Measurements from ENCODE around the gene CH25H. TPM values are rescaled to one million over a fixed set of nuclear protein-coding genes. Genes with fewer than 3 reads are reported as not detected.

Gene CH25H
- total RNA-seq, 4 donors from 2014 or later: 0.70 to 9.9 (median 3.1) TPM; not detected in 1

GRCh38 chr10:89238956-89239644, 32.0 kb upstream of the CH25H start:
- Histone ChIP-seq H3K36me3 (peaks cover 0 to 30% (median 0%) of the 10 kb centered on the region in 3 donors), H3K4me3 (no peak overlapping the region), H3K9me3 (no peaks in the 10 kb centered on the region), H3K27ac (no peak overlapping the region), H3K4me1 (peaks cover 0 to 9% (median 2%) of the 10 kb centered on the region in 4 donors), H3K27me3 (no peaks in the 10 kb centered on the region)
- DNase-seq: peak in 1 of 3 donors; percentile 61
- TF ChIP-seq POLR2A (IDR thresholded peaks at IDR 0.05) (no peak), CTCF (IDR thresholded peaks at IDR 0.05) (peak in 2 of 6 experiments; percentile 13 to 19)

GRCh38 chr10:89237849-89238248, 30.7 kb upstream of the CH25H start:
- DNase-seq: no peak
- Histone ChIP-seq H3K9me3 (no peaks in the 10 kb centered on the region), H3K27ac (no peak overlapping the region), H3K4me3 (no peak overlapping the region), H3K36me3 (peaks cover 0 to 37% (median 0%) of the 10 kb centered on the region in 3 donors), H3K27me3 (no peaks in the 10 kb centered on the region), H3K4me1 (peaks cover 0 to 9% (median 2%) of the 10 kb centered on the region in 4 donors)
- TF ChIP-seq POLR2A (IDR thresholded peaks at IDR 0.05) (no peak), CTCF (IDR thresholded peaks at IDR 0.05) (no peak)

- Histone ChIP-seq H3K4me3 (no peak overlapping the region), H3K36me3 (peaks cover 0 to 42% (median 0%) of the 10 kb centered on the region in 3 donors), H3K27ac (no peak overlapping the region), H3K27me3 (no peaks in the 10 kb centered on the region), H3K9me3 (no peaks in the 10 kb centered on the region), H3K4me1 (peaks cover 0 to 9% (median 0%) of the 10 kb centered on the region in 4 donors)
- DNase-seq: no peak
- no peak for TF ChIP-seq CTCF (IDR thresholded peaks at IDR 0.05)
Measured at GRCh38 chr10:89236226-89236797, 29.2 kb upstream of the CH25H start.

GRCh38 chr10:89235073-89235798, 28.1 kb upstream of the CH25H start:
- Histone ChIP-seq H3K9me3 (no peaks in the 10 kb centered on the region), H3K27ac (no peak overlapping the region), H3K27me3 (no peaks in the 10 kb centered on the region), H3K36me3 (peaks cover 0 to 48% (median 0%) of the 10 kb centered on the region in 3 donors), H3K4me3 (no peak overlapping the region), H3K4me1 (peaks cover 0 to 9% (median 0%) of the 10 kb centered on the region in 4 donors)
- peak in 1 of 3 donors; percentile 59 for DNase-seq
- TF ChIP-seq CTCF (IDR thresholded peaks at IDR 0.05): no peak
- TF ChIP-seq POLR2A (IDR thresholded peaks at IDR 0.05): no peak

- DNase-seq: no peak
- no peak for TF ChIP-seq CTCF (IDR thresholded peaks at IDR 0.05)
- no peak for TF ChIP-seq POLR2A (IDR thresholded peaks at IDR 0.05)
- Histone ChIP-seq H3K4me3 (no peak overlapping the region), H3K9me3 (no peaks in the 10 kb centered on the region), H3K4me1 (no peaks in the 10 kb centered on the region), H3K27me3 (no peaks in the 10 kb centered on the region), H3K36me3 (peaks cover 0 to 46% (median 0%) of the 10 kb centered on the region in 3 donors), H3K27ac (no peak overlapping the region)
Measured at GRCh38 chr10:89233033-89233432, 25.9 kb upstream of the CH25H start.
